Left ventricle myocardium inferior (tissue), 1 donor: ENCODE results near the gene RHBDL3. TPM values are rescaled to one million over a fixed set of nuclear protein-coding genes. Genes with fewer than 3 reads are reported as not detected.

Experiments
- DNase-seq: peaks from one replicate; pipeline ENCODE4 v3.0.0-alpha.2; 2020
- H3K27ac ChIP-seq: fragments of 200-600 bp; replicated peaks from 2 replicates; pipeline ENCODE4 v1.8.0; 2021
- H3K27me3 ChIP-seq: fragments of 200-600 bp; 2 replicates; pipeline ENCODE4 v1.8.0; 2021; ENCODE audit warnings: low read depth
- H3K36me3 ChIP-seq: fragments of 200-600 bp; 2 replicates; pipeline ENCODE4 v1.8.0; 2021
- H3K4me1 ChIP-seq: fragments of 200-600 bp; 2 replicates; pipeline ENCODE4 v1.8.0; 2021
- H3K4me3 ChIP-seq: fragments of 200-600 bp; 2 replicates; pipeline ENCODE4 v1.8.0; 2021; ENCODE audit warnings: mild to moderate bottlenecking, moderate library complexity
- H3K9me3 ChIP-seq: fragments of 200-600 bp; replicated peaks from 2 replicates; pipeline ENCODE4 v1.8.0; 2021
- intact Hi-C: fragments of 100-400 bp; cut with micrococcal nuclease; formaldehyde crosslinking; loops from one replicate; pipeline ENCODE4 v1.11.0; 2022
- total RNA-seq: library from RNA; stranded (reverse); fragmentation: NEBNext Ultra II Directional; extraction: Animal tissue kit (Norgen Biotek cat#: 25700); gene quantifications from one replicate; pipeline ENCODE4 v1.2.1, GENCODE V29; 2021
- TF ChIP-seq, protein P1 (sequence below): fragments of 200-600 bp; IDR thresholded peaks from 2 replicates; pipeline ENCODE4 v1.8.0; 2021; ENCODE audit warnings: antibody characterized with exemption, mild to moderate bottlenecking, borderline replicate concordance
- donor health status: DM: no; HTN: yes; CAD: no; lungs with severe emphysema.

RHBDL3 gene
- total RNA-seq, 1 donor from 2014 or later: 4.7 TPM

DNA sequence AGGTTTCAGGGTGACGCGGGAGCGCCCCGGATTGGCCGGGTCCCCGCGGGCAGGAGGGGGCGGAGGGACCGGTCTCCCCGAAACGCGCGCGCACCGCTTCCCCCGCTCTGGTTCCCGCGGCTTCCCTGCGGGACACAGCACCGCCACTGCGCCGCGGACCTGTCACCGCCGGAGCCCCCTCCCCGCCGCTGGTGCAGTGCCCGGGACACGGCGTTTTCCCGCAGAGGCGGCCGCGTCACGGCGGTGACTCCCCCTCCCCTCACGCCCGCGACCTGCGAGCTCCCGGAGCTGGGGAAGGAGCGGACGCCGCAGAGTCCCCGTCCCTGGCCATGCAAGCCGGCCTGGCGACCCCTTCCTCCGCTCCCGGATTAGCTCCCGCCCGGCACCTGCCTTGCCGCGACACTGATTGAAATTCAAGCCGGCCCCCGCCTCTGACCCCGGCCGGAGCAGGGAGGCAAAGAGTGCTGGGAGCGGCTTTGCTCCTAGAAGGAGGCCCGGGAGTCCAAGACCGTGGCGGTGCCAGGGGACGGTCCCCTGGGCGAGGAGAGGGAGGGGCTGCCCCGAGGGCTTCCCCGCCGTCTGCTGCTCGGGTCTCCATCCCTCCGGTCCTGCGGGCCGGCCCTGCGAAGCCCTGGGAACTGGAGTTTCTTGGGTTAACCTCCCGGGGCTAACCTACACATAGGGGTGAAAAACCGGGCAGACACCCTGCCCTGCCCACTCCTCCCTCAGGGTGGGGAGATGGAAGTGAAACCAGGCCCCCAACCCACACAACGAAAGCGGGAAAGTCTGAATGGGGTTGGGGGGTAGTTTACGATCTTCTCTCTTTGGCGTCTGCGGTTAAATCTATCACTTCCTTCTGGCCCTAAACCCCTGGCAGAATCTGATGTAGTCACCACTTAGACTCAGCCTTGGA, 1.0 kb downstream of the RHBDL3 start:
- H3K36me3 ChIP-seq: no peaks in the 10 kb centered on the region
- peak overlapping the region; percentile 80 for H3K4me3 ChIP-seq
- H3K9me3 ChIP-seq: no peaks in the 10 kb centered on the region
- no peak overlapping the region for H3K27ac ChIP-seq
- peaks cover 80% of the 10 kb centered on the region for H3K27me3 ChIP-seq
- no peak for DNase-seq
- intact Hi-C loops: no loop called here
- peaks cover 30% of the 10 kb centered on the region for H3K4me1 ChIP-seq
- TF ChIP-seq, protein P1, sequence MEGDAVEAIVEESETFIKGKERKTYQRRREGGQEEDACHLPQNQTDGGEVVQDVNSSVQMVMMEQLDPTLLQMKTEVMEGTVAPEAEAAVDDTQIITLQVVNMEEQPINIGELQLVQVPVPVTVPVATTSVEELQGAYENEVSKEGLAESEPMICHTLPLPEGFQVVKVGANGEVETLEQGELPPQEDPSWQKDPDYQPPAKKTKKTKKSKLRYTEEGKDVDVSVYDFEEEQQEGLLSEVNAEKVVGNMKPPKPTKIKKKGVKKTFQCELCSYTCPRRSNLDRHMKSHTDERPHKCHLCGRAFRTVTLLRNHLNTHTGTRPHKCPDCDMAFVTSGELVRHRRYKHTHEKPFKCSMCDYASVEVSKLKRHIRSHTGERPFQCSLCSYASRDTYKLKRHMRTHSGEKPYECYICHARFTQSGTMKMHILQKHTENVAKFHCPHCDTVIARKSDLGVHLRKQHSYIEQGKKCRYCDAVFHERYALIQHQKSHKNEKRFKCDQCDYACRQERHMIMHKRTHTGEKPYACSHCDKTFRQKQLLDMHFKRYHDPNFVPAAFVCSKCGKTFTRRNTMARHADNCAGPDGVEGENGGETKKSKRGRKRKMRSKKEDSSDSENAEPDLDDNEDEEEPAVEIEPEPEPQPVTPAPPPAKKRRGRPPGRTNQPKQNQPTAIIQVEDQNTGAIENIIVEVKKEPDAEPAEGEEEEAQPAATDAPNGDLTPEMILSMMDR: no peak

DNA sequence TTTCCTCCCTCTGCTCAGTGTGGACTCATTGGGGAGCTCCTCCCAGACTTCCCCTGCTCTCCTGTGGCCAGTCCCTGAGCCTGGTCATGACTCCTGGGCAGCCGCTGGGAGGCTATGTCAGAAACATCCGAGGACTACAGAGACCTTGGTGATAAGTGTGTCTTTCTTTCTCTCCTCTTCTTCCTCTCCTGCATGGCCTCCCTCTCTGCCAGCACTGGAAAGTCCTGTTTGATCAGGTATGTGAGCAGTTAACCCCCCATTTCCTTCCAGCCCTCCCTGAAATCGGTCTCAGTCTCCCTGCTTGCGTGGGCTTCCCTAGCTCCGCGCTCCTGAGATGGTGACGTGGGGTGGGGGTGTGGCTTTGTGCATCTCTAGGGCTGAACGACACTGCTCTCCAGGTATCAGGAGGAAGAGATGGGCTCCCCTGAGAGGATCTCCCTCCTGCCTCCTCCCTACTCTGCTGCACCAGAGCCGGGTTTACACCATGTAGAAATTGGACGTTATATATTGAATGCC, 2.1 kb downstream of the RHBDL3 start:
- Histone ChIP-seq H3K4me3 (no peak overlapping the region), H3K27ac (no peak overlapping the region), H3K4me1 (peaks cover 30% of the 10 kb centered on the region), H3K27me3 (peaks cover 75% of the 10 kb centered on the region), H3K9me3 (no peaks in the 10 kb centered on the region), H3K36me3 (no peaks in the 10 kb centered on the region)
- intact Hi-C loops: no loop called here
- DNase-seq: no peak
- TF ChIP-seq, protein P1: no peak

DNA sequence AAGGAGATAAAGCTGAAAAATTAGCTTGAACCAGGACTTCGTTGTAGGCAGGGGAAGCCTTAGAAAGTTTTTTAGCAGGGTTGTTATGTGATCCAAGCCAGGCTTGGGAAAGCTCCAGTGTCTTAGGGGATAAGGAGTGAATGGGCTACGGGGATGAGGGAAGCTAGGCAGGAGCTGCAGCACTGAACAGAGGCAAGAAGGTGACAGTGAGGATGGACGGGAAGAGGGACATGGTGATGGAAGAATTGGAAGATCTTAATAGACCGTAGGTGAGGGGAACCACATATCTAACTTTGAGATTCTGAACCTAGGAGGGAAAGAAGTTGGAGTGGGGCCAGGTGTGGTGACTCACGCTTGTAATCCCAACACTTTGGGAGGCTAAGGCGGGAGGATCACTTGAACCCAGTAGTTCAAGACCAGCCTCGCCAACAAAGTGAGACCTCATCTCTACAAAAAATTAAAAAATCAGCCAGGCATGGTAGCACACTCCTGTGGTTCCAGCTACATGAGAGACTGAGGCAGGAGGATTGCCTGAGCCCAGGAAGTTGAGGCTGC, 3.2 kb downstream of the RHBDL3 start:
- Histone ChIP-seq H3K9me3 (no peaks in the 10 kb centered on the region), H3K27ac (no peak overlapping the region), H3K4me1 (peaks cover 30% of the 10 kb centered on the region), H3K4me3 (no peak overlapping the region), H3K27me3 (peaks cover 66% of the 10 kb centered on the region), H3K36me3 (no peaks in the 10 kb centered on the region)
- DNase-seq: no peak
- TF ChIP-seq, protein P1: no peak
- intact Hi-C loops: no loop called here

DNA sequence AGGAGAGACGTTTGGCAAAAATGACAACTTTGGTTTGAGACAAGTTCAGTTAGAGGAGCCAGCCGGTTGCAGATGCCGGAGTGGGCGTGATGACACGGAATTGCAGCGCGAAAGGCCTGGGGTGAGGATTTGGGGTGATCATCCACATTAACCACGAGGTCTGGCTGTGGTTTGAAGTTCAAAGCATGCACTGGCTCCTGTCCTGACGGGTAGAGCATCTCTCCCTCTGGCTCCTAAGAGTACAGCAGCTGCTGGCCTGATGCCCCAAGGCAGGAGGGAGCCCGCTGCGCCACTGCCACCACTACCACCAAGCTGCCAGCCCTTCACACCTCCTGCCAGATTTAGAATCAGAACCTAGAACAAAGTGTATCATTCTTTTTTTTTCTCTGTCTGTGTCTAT, 3.7 kb downstream of the RHBDL3 start:
- intact Hi-C loops: no loop called here
- H3K36me3 ChIP-seq: no peaks in the 10 kb centered on the region
- H3K27ac ChIP-seq: peak overlapping the region; percentile 50
- DNase-seq: peak; percentile 65
- H3K9me3 ChIP-seq: no peaks in the 10 kb centered on the region
- peaks cover 30% of the 10 kb centered on the region for H3K4me1 ChIP-seq
- TF ChIP-seq, protein P1: no peak
- peaks cover 66% of the 10 kb centered on the region for H3K27me3 ChIP-seq
- no peak overlapping the region for H3K4me3 ChIP-seq

DNA sequence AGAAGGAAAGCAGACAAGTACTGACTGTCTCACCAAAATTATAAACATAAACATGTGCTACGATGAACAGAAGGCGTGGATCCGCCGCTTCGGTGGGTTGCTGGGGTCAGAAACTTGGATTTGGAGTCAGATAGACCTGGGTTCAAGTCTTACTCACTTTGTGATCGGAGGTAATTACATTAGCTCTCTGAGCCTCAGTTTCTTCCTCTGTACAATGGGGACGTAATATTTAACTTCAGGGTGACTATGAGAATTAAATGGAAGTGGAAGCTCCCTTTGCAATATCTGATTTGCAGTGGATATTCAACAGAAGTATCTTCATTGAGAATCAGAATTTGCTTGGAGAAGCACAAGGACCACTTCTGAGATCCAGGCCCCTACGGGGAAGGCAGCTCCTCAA, 6.2 kb downstream of the RHBDL3 start:
- intact Hi-C loops: no loop called here
- Histone ChIP-seq H3K9me3 (no peaks in the 10 kb centered on the region), H3K4me3 (no peak overlapping the region), H3K36me3 (no peaks in the 10 kb centered on the region), H3K27ac (no peak overlapping the region), H3K4me1 (peaks cover 14% of the 10 kb centered on the region), H3K27me3 (peaks cover 66% of the 10 kb centered on the region)
- TF ChIP-seq, protein P1: no peak
- no peak for DNase-seq
